Cardiac muscle cell (in vitro differentiated cells and primary cell): ENCODE measurements around the gene AP1G1. TPM values are rescaled to one million over a fixed set of nuclear protein-coding genes. Genes with fewer than 3 reads are reported as not detected.
A peak's percentile ranks its signal among the peaks of the same experiment; 100 is the strongest.

ENCODE experiments used
- DNase-seq, 2 donors: peaks; one replicate each; pipeline versions ENCODE4 v3.0.0 to v3.0.0-alpha.2; 2010 to 2017; ENCODE audit warnings: low read depth in 1 of 2, low spot score in 1 of 2
- H3K27ac ChIP-seq: fragments of 200-600 bp; sonication (generic); 2 replicates; pipeline ENCODE4 v1.5.1; 2016
- H3K27me3 ChIP-seq: fragments of 200-600 bp; sonication (generic); 2 replicates; pipeline ENCODE4 v1.6.0; 2016; ENCODE audit warnings: control low read depth
- H3K36me3 ChIP-seq: fragments of 200-600 bp; sonication (generic); 2 replicates; pipeline ENCODE4 v1.5.1; 2016; ENCODE audit warnings: control low read depth
- H3K4me1 ChIP-seq: fragments of 200-600 bp; sonication (generic); 2 replicates; pipeline ENCODE4 v1.8.1; 2017; ENCODE audit warnings: low read depth, mild to moderate bottlenecking, mixed run types
- H3K4me3 ChIP-seq: fragments of 200-600 bp; sonication (generic); 2 replicates; pipeline ENCODE4 v1.5.1; 2016; ENCODE audit warnings: mild to moderate bottlenecking
- H3K9me3 ChIP-seq: fragments of 200-600 bp; sonication (generic); 2 replicates; pipeline ENCODE4 v1.5.1; 2017; ENCODE audit warnings: low read depth, mild to moderate bottlenecking, control low read depth
- polyA plus RNA-seq: library from polyadenylated mRNA; unstranded; fragments of >200 nt; fragmentation: Nextera tagmentation; extraction: Ambion mirVana; gene quantifications from 2 replicates; pipeline ENCODE4 v1.2.1, GENCODE V29; 2016
- total RNA-seq: library from RNA; depleted of rRNA; stranded (reverse); fragments of >200 nt; gene quantifications from 2 replicates; pipeline ENCODE4 v1.2.3, GENCODE V29; 2016
- TF ChIP-seq, protein P1 (sequence below): IDR thresholded peaks from 2 replicates; pipeline ENCODE4 v1.5.1; 2012; ENCODE audit warnings: low read depth, mild to moderate bottlenecking, low read length

The AP1G1 gene
- total and polyA plus RNA-seq, 2 experiments from 2014 or later = 14.7 to 69.0 TPM

DNA sequence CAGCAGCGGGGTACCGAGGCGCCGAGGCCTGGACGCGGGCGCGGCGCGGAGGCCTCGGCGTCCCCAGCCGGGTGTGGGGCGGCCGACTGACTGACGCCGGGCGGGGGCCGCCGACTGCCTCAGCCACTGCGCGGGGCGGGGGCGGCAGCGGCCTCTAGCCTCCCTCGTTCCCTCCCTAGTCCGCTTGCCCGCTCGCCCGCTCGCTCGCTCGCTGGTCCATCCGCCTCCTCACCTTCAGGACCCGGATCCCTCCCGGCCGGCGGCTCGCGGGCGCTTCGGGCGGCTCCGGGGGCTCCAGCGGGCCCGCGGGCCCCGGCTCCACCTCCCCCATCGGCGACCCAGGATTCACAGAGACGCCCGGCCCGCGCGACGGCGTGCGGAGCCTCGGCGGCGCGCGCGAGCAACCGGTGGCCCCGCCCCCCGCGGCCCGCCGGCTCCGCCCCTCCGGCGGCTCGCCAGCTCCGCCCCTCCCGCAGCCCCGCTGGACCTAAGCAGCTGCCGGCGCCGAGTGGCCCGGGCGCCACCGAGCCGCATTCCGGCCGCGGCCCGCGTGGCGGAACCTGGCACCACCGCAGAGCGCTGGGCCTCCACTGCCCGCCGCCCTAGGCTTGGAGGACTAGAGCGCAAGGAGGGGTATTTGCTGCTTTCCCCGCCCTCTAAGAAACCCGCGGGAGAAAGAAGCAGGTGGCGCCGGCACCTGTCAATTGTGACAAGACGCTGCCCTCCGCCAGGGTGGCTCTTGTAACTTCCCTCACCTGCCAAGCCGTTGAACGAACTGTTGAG lies 84.9 kb downstream of the AP1G1 start:
- TF ChIP-seq, protein P1, sequence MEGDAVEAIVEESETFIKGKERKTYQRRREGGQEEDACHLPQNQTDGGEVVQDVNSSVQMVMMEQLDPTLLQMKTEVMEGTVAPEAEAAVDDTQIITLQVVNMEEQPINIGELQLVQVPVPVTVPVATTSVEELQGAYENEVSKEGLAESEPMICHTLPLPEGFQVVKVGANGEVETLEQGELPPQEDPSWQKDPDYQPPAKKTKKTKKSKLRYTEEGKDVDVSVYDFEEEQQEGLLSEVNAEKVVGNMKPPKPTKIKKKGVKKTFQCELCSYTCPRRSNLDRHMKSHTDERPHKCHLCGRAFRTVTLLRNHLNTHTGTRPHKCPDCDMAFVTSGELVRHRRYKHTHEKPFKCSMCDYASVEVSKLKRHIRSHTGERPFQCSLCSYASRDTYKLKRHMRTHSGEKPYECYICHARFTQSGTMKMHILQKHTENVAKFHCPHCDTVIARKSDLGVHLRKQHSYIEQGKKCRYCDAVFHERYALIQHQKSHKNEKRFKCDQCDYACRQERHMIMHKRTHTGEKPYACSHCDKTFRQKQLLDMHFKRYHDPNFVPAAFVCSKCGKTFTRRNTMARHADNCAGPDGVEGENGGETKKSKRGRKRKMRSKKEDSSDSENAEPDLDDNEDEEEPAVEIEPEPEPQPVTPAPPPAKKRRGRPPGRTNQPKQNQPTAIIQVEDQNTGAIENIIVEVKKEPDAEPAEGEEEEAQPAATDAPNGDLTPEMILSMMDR = no peak
- H3K27ac ChIP-seq = peak overlapping the region; percentile 90
- no peaks in the 10 kb centered on the region for H3K36me3 ChIP-seq

DNA sequence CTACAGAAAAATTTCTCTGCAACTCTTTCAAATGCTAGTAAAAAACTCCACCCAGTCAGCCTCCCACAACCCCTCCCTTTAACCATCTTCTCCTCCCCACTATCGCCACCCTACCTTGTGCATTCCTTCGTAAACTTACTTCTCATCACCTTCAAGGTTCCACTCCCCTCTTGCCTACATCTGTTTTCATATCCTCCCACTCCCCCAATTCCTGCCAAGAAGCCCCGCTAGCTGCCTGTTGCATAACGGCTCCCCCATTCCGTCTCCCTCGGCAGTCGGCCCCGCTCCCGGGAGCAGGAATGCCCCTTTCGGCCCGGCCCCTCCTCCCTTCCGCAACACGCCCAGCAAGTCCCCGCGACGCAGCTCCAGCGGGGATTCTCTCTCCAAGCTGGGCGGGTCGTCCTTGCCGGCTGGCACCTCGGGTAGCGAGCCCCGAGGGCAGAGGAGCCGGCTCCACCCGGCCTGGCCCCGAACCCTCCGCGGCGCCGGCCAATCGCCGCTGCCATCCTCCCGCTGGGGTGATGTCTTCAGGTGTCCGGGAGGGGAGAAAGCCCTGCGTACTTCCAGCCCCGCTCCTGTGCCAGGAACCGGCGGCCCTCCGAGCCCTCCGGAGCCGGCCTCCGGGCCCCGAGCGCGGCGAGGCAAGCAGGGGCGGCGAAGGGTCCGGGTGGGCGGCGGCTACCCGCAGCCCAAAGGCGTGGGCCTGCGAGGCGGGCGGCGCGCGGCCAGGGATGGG lies 85.7 kb downstream of the AP1G1 start:
- Histone ChIP-seq H3K36me3 (no peaks in the 10 kb centered on the region), H3K9me3 (no peaks in the 10 kb centered on the region), H3K4me1 (peaks cover 4% of the 10 kb centered on the region), H3K27me3 (peaks cover 17% of the 10 kb centered on the region), H3K4me3 (peak overlapping the region; percentile 97), H3K27ac (peak overlapping the region; percentile 90)
- peak; percentile 78 to 84 for DNase-seq
- TF ChIP-seq, protein P1 = no peak

More for the DNA sequence above, 84.9 kb downstream of the AP1G1 start:
- Histone ChIP-seq H3K27me3 (peaks cover 17% of the 10 kb centered on the region), H3K9me3 (no peaks in the 10 kb centered on the region), H3K4me1 (peaks cover 4% of the 10 kb centered on the region), H3K4me3 (peak overlapping the region; percentile 97)
- DNase-seq = peak; percentile 65 to 91

DNA sequence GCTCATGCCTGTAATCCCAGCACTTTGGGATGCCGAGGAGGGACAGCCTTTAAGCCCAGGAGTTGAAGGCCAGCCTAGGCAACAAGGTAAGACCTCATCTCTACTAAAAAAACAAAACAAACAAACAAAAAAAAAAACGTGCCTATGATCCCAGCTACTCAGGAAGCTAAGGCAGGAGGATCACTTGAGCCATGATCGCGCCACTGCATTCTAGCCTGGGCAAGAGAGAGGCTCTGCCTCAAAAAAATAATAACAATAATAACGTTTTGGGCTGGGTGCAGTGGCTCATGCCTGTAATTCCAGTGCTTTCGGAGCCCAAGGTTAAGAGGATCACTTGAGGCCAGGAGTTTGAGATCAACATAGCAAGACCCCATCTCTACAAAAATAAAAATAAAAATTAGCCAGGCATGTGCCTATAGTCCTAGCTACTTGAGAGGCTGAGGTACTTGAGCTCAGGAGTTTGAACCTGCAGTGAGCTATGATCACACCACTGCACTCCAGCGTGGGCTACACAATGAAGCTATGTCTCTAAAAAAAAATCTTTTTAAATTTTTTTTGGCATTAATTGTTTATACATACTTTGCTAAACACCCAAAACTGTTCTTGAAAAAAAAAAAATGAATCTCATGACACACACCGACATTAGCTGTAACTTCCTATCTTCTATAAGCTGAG lies 87.4 kb downstream of the AP1G1 start:
- Histone ChIP-seq H3K4me1 (peaks cover 4% of the 10 kb centered on the region), H3K36me3 (no peaks in the 10 kb centered on the region), H3K4me3 (no peak overlapping the region), H3K9me3 (no peaks in the 10 kb centered on the region), H3K27ac (no peak overlapping the region), H3K27me3 (peaks cover 17% of the 10 kb centered on the region)
- DNase-seq = no peak
- TF ChIP-seq, protein P1 = no peak

DNA sequence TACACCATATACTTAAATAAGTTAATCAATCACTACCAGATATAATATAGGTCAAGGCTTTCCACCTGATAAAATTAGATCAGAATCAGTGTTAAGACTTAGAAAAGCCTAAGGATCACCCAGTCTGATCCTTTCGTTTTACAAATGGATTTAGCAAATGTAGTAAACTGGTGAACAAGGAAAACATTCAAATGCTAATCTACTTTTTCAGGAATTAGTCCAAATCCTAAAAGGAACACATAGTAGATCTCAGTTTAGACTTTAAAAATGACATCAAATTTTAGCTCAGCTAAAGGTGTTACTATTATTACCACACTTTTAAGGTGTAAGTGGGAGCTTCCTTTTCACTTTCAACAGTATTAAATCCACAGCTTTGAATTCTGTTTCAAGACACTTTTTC lies 96.1 kb downstream of the AP1G1 start:
- Histone ChIP-seq H3K27ac (no peak overlapping the region), H3K27me3 (no peaks in the 10 kb centered on the region), H3K4me1 (no peaks in the 10 kb centered on the region), H3K9me3 (no peaks in the 10 kb centered on the region), H3K36me3 (no peaks in the 10 kb centered on the region), H3K4me3 (no peak overlapping the region)
- TF ChIP-seq, protein P1 = no peak
- DNase-seq = no peak

DNA sequence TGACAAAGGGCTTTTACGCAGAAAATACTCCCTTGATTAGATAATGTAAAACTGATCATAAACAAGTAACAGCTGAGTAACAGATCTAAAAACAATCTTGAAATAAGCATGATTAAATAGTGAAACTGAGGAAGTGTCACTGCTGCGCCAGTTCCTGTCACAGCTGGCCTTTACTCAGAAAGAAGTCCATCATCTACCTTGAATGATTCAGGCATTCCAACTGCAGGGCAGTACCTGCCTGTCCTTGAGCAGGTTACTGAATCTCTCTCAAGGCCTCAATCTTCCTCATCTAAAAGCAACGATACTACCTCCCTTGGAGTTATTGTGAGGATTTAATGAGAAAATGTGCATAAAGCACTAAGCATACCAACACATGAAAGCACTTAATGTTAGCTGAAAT lies 96.8 kb downstream of the AP1G1 start:
- H3K4me1 ChIP-seq = no peaks in the 10 kb centered on the region
- TF ChIP-seq, protein P1 = no peak
- DNase-seq = no peak
- no peaks in the 10 kb centered on the region for H3K9me3 ChIP-seq
- H3K4me3 ChIP-seq = no peak overlapping the region
- no peaks in the 10 kb centered on the region for H3K36me3 ChIP-seq
- no peaks in the 10 kb centered on the region for H3K27me3 ChIP-seq
- no peak overlapping the region for H3K27ac ChIP-seq
